Peyer's patch (tissue), 4 donors: ENCODE measurements around the gene ARAP2.

Experiments
- CTCF ChIP-seq, 6 experiments: fragments of 450-650 bp in 4 of 6; fragments of 200-600 bp in 2 of 6; sonication (generic) in 1 of 6; IDR thresholded peaks; one replicate each; pipeline ENCODE4 v1.5.1; 2017 to 2019; ENCODE audit warnings: antibody characterized with exemption in 6 of 6, mild to moderate bottlenecking in 3 of 6, moderate library complexity in 1 of 6
- POLR2A ChIP-seq, 2 donors: fragments of 450-650 bp; IDR thresholded peaks; one replicate each; pipeline ENCODE4 v1.5.1; 2017; ENCODE audit warnings: antibody characterized with exemption in 2 of 2, mild to moderate bottlenecking in 2 of 2, moderate library complexity in 2 of 2

- no peak for TF ChIP-seq CTCF (IDR thresholded peaks at IDR 0.05)
- no peak for TF ChIP-seq POLR2A (IDR thresholded peaks at IDR 0.05)
Observed at GRCh38 chr4:36267486-36268268, 23.4 kb upstream of the ARAP2 start.
